LNCaP clone FGC (cell line): Measurements from ENCODE around the gene TMEM81.

Experiments used
- DNase-seq: peaks from one replicate; pipeline ENCODE4 v3.0.0-alpha.2; 2011; ENCODE audit warnings: low read depth
- H3K4me3 ChIP-seq: 2 replicates; pipeline ENCODE4 v1.5.1; 2011; ENCODE audit warnings: mild to moderate bottlenecking, low read depth, low read length, control low read depth
- TF ChIP-seq, protein P1 (sequence below): IDR thresholded peaks from 2 replicates; pipeline ENCODE4 v1.5.1; 2012; ENCODE audit warnings: mild to moderate bottlenecking; ENCODE audit not compliant: control insufficient read depth, insufficient read depth; ENCODE audit errors: extremely low read depth

Gene TMEM81

DNA sequence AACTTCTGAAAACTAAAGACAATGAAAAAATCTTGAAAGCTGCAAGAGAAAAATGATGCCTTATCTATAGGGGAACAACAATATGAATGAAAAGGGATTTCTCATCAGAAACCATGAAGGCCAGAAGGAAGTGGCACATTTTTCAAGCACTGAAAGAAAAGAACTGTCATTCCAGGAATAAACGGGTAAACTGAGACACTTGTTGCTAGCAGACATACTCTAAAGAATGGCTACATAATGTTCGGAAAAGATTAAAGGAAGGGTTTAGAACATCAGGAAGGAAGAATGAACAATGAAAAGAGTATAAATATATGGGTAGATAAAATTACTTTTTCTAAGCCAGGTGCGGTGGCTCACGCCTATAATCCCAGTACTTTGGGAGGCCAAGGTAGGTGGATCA is 23.1 kb upstream of the TMEM81 start:
- TF ChIP-seq, protein P1, sequence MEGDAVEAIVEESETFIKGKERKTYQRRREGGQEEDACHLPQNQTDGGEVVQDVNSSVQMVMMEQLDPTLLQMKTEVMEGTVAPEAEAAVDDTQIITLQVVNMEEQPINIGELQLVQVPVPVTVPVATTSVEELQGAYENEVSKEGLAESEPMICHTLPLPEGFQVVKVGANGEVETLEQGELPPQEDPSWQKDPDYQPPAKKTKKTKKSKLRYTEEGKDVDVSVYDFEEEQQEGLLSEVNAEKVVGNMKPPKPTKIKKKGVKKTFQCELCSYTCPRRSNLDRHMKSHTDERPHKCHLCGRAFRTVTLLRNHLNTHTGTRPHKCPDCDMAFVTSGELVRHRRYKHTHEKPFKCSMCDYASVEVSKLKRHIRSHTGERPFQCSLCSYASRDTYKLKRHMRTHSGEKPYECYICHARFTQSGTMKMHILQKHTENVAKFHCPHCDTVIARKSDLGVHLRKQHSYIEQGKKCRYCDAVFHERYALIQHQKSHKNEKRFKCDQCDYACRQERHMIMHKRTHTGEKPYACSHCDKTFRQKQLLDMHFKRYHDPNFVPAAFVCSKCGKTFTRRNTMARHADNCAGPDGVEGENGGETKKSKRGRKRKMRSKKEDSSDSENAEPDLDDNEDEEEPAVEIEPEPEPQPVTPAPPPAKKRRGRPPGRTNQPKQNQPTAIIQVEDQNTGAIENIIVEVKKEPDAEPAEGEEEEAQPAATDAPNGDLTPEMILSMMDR: no peak
- H3K4me3 ChIP-seq: no peak overlapping the region
- no peak for DNase-seq

DNA sequence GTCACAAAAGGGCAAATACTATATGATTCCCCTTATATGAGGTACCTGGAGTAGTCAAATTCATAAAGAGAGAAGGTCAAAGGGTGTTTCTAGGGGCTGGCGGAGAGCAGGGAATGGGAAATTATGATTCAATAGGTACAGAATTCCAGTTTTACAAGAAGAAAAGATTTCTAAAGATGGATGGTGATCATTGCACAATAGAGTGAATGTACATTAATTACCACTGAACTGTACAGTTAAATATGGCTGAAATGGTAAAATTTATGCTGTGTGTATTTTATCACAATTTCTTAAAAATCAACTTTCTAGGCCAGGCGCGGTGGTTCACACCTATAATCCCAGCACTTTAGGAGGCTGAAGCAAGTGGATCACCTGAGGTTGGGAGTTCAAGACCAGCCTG is 18.1 kb upstream of the TMEM81 start:
- no peak for DNase-seq
- TF ChIP-seq, protein P1: no peak
- no peak overlapping the region for H3K4me3 ChIP-seq

DNA sequence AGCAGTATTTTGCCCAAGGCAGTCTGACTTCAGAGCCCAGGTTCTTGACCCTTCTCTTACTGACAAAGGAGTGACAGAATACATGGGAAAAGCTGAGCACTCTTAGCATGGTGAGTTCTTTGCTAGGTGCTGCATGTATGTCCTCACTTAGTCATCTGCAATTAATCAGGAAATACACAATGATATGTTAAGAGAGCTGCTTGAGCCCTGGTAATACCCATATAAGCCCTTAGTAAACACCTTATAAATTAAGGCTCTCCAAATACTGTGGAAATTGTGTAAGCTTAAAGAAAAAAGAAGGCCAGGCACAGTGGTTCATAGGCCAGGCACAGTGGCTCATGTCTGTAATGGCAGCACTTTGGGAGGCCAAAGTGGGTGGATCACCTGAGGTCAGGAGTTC is 14.0 kb upstream of the TMEM81 start:
- no peak overlapping the region for H3K4me3 ChIP-seq
- no peak for DNase-seq
- TF ChIP-seq, protein P1: no peak

DNA sequence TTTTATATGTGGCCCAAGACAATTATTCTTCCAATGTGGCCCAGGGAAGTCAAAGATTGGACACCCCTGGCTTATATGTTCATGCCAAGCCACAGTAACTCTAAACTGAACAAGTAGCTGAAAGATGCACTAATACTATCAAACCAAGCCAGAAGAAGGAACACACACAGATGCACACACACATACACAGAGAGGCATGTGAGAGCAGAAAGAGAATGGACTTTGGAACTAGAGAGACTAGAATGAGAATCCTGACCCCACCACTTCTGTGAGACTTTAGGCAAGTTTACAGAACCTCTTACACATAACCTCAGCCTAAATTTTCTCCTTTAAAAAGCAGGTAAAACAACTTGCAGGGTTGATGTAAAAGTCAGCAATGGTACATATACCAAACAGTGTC is 11.2 kb upstream of the TMEM81 start:
- TF ChIP-seq, protein P1: no peak

DNA sequence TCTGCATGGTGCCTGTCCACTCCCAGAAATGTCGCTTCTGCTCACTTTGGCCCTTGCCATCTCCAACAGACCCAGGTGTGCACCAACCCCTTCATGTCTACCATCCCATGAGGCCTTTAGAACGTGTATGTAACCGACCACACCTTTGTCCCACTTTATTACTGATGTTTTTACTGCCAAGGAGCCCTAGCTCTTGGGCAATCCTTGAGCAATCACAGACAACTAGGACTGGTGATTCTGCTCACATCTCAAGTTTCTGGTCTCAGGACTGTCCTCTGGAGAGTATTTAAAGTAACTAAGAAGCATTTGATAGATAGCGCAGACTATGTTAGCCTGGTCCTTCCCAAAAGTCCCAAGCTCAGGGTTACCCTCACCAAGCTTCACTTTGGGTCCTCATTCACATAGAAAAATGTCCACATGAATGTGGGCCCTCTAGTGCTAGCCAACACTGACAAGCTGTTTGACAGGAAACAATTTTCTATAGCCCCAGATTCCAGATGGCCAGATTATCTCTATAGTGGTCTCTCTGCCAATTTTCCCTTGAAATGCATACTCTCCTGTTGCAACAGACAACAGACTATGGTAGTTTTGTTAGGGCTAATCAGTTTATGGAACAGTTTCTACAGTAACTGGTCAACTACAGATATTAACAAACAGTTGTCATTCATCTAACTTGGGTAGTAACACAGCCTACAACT is 6.9 kb upstream of the TMEM81 start:
- no peak overlapping the region for H3K4me3 ChIP-seq
- no peak for DNase-seq
- TF ChIP-seq, protein P1: no peak

More for the DNA sequence above, 11.2 kb upstream of the TMEM81 start:
- H3K4me3 ChIP-seq: no peak overlapping the region
- DNase-seq: no peak

DNA sequence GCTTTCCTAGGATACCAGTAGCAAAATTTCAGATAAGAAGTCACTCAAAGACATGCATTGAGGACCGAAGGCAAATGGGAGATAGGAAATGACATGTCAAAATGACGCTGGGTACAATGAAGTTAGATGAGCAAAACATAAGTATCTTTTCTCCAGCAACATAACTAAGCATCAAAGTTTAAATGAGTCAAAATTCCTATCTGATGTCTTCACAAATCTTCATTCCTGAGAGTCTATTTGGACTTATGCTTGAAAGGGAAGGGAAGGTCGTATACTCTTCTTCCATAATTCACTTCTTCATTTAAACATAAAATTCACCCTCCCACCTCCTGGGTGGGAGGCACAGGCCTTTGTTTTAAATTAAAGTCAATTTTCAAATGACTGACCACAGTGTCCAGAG is 4.1 kb upstream of the TMEM81 start:
- no peak overlapping the region for H3K4me3 ChIP-seq
- TF ChIP-seq, protein P1: no peak

DNA sequence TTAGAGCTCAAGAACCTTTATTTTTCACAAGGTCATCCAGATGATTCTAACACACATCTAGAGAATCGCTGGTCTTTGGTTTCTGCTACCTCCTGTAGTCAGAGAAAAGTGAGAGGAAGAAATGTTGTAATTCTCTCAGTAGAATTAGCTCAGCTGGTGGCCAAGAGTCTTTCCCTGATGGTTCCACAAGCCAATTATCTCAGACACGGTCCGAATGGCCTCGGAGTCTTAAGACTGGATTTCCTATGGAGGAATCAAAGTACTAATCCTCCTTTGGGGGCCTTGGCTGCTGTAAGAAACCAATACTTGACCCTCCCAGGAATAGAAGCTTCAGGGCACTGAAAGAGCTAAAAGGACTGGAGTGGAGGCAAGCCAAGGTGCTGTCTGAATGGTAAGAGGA is 1.8 kb downstream of the TMEM81 start:
- no peak for DNase-seq
- TF ChIP-seq, protein P1: no peak

More for the DNA sequence above, 4.1 kb upstream of the TMEM81 start:
- no peak for DNase-seq

More for the DNA sequence above, 1.8 kb downstream of the TMEM81 start:
- H3K4me3 ChIP-seq: no peak overlapping the region
